DND-41 (cell line): ENCODE data around the gene ASIC5.

Experiments
- ATAC-seq: fragments of 200-7000 bp; cut with Tn5 transposase; 3 replicates; pipeline ENCODE4 v1.9.1; 2021; ENCODE audit warnings: low read depth; ENCODE audit not compliant: insufficient read depth
- DNase-seq: peaks from one replicate; pipeline ENCODE4 v3.0.0-alpha.2; 2020
- H2AFZ ChIP-seq: 2 replicates; pipeline ENCODE4 v1.6.0; 2012; ENCODE audit warnings: low read depth, low read length
- H3K27ac ChIP-seq: 2 replicates; pipeline ENCODE4 v1.5.1; 2012; ENCODE audit warnings: low read length, inconsistent platforms
- H3K27me3 ChIP-seq: fragments of 200-600 bp; sonication (generic); 2 replicates; pipeline ENCODE4 v1.6.0; 2012; ENCODE audit warnings: low read length, mild to moderate bottlenecking, inconsistent platforms; ENCODE audit not compliant: insufficient read depth, poor library complexity
- H3K36me3 ChIP-seq: 2 replicates; pipeline ENCODE4 v1.5.1; 2012; ENCODE audit warnings: low read length, inconsistent platforms; ENCODE audit not compliant: insufficient read depth
- H3K4me1 ChIP-seq: 2 replicates; pipeline ENCODE4 v1.5.1; 2012; ENCODE audit warnings: mild to moderate bottlenecking, low read length; ENCODE audit not compliant: insufficient read depth
- H3K4me2 ChIP-seq: 2 replicates; pipeline ENCODE4 v1.6.0; 2012; ENCODE audit warnings: mild to moderate bottlenecking, moderate library complexity, low read length, inconsistent platforms; ENCODE audit not compliant: insufficient read depth
- H3K4me3 ChIP-seq, 2 experiments: fragments of 200-600 bp in 1 of 2; shearing (Covaris generic) in 1 of 2; 2 replicates each; pipeline ENCODE4 v1.5.1; 2012 to 2016; ENCODE audit warnings: inconsistent platforms in 2 of 2, low read length in 2 of 2, mild to moderate bottlenecking in 2 of 2, low read depth in 1 of 2, moderate library complexity in 1 of 2
- H3K79me2 ChIP-seq: 2 replicates; pipeline ENCODE4 v1.6.0; 2012; ENCODE audit warnings: low read length, inconsistent platforms; ENCODE audit not compliant: insufficient read depth
- H3K9ac ChIP-seq: 2 replicates; pipeline ENCODE4 v1.6.0; 2012; ENCODE audit warnings: low read depth, mild to moderate bottlenecking, inconsistent platforms, low read length, moderate library complexity
- H3K9me3 ChIP-seq: 2 replicates; pipeline ENCODE4 v1.5.1; 2012; ENCODE audit warnings: low read length, moderate library complexity, mild to moderate bottlenecking, inconsistent platforms; ENCODE audit not compliant: insufficient read depth, severe bottlenecking
- H4K20me1 ChIP-seq: 2 replicates; pipeline ENCODE4 v1.6.0; 2012; ENCODE audit warnings: low read length; ENCODE audit not compliant: insufficient read depth
- EZH2 ChIP-seq: IDR thresholded peaks from 3 replicates; pipeline ENCODE4 v1.6.1; 2012; ENCODE audit warnings: borderline replicate concordance, low read depth, mild to moderate bottlenecking, moderate library complexity, low read length, inconsistent platforms; ENCODE audit not compliant: severe bottlenecking
- TF ChIP-seq, protein P1 (sequence below): IDR thresholded peaks from 2 replicates; pipeline ENCODE4 v1.5.1; 2012; ENCODE audit warnings: borderline replicate concordance, low read length, moderate library complexity, mild to moderate bottlenecking; ENCODE audit not compliant: poor library complexity, severe bottlenecking; ENCODE audit errors: extremely low read depth

ASIC5 gene

GRCh38 chr4:155805016-155805415, 61.1 kb downstream of the ASIC5 start:
- ATAC-seq (no peak), DNase-seq (no peak)
- H3K27me3 ChIP-seq: no peaks in the 10 kb centered on the region
- TF ChIP-seq EZH2: no peak
- TF ChIP-seq, protein P1, sequence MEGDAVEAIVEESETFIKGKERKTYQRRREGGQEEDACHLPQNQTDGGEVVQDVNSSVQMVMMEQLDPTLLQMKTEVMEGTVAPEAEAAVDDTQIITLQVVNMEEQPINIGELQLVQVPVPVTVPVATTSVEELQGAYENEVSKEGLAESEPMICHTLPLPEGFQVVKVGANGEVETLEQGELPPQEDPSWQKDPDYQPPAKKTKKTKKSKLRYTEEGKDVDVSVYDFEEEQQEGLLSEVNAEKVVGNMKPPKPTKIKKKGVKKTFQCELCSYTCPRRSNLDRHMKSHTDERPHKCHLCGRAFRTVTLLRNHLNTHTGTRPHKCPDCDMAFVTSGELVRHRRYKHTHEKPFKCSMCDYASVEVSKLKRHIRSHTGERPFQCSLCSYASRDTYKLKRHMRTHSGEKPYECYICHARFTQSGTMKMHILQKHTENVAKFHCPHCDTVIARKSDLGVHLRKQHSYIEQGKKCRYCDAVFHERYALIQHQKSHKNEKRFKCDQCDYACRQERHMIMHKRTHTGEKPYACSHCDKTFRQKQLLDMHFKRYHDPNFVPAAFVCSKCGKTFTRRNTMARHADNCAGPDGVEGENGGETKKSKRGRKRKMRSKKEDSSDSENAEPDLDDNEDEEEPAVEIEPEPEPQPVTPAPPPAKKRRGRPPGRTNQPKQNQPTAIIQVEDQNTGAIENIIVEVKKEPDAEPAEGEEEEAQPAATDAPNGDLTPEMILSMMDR: no peak
- H3K9me3 ChIP-seq: no peaks in the 10 kb centered on the region
- H3K4me2 ChIP-seq: no peak overlapping the region
- no peaks in the 10 kb centered on the region for H3K4me1 ChIP-seq
- H3K9ac ChIP-seq: no peak overlapping the region
- H3K27ac ChIP-seq: no peak overlapping the region
- no peak overlapping the region for H2AFZ ChIP-seq
- no peaks in the 10 kb centered on the region for H3K79me2 ChIP-seq
- no peak overlapping the region for H3K4me3 ChIP-seq
- peaks cover 60% of the 10 kb centered on the region for H3K36me3 ChIP-seq
- no peaks in the 10 kb centered on the region for H4K20me1 ChIP-seq

- Histone ChIP-seq H2AFZ (no peak overlapping the region), H3K9me3 (no peaks in the 10 kb centered on the region), H3K27ac (no peak overlapping the region), H3K9ac (no peak overlapping the region), H4K20me1 (no peaks in the 10 kb centered on the region), H3K36me3 (peaks cover 73% of the 10 kb centered on the region), H3K4me1 (no peaks in the 10 kb centered on the region), H3K79me2 (no peaks in the 10 kb centered on the region), H3K27me3 (no peaks in the 10 kb centered on the region), H3K4me2 (no peak overlapping the region), H3K4me3 (no peak overlapping the region)
- DNase-seq (no peak), ATAC-seq (no peak)
- TF ChIP-seq EZH2: no peak
- TF ChIP-seq, protein P1: no peak
Measured at GRCh38 chr4:155802190-155802959, 63.7 kb downstream of the ASIC5 start.

DNA sequence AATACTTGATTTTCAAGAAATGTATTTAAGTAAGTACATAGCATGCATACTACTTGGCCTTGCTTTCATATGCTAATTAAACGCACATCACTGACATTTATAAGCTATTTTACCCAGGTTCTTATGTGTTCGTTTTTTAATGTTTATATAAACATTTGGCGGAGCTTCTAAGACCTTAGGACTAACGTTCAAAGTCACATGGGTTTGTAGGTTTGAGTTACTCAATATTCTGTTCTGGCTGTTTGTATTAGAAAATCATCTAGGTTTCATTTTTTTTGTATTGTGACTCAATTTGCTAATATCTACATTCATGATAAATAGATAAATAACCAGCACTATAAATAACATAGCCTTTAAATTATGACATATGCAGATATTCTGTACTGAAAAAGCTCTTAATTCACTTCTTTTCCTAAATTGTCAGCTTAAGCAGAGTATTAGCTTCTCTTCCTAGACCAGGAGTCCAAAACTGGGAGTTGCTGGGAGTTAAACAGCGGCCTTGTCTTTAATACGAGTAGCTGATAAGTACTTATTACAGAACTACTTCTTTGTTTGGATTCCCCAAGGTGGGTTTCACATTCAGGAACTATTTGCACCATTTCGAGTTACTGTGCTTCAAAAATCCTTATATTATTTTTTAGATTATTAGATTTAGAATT, 65.3 kb downstream of the ASIC5 start:
- ATAC-seq (no peak), DNase-seq (no peak)
- Histone ChIP-seq H3K9me3 (no peaks in the 10 kb centered on the region), H2AFZ (no peak overlapping the region), H4K20me1 (no peaks in the 10 kb centered on the region), H3K9ac (no peak overlapping the region), H3K4me2 (no peak overlapping the region), H3K4me1 (no peaks in the 10 kb centered on the region), H3K79me2 (no peaks in the 10 kb centered on the region), H3K36me3 (peaks cover 73% of the 10 kb centered on the region), H3K27me3 (no peaks in the 10 kb centered on the region), H3K4me3 (no peak overlapping the region), H3K27ac (no peak overlapping the region)
- TF ChIP-seq, protein P1: no peak
- TF ChIP-seq EZH2: no peak

DNA sequence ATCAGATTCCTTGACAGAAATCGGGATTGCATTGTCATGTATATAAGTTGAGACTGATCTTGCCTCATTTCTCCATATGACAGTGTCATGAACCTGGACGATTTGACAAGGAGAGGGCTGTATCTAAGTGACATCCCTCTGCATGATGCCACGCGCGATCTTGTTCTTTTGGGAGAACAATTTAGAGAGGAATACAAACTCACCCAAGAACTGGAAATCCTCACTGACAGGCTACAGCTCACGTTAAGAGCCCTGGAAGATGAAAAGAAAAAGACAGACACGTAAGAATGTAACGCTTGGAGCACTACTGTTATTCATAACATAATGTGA, 66.3 kb downstream of the ASIC5 start:
- peaks cover 71% of the 10 kb centered on the region for H3K36me3 ChIP-seq
- H3K9me3 ChIP-seq: no peaks in the 10 kb centered on the region
- no peaks in the 10 kb centered on the region for H4K20me1 ChIP-seq
- DNase-seq (no peak), ATAC-seq (no peak)
- no peak overlapping the region for H3K9ac ChIP-seq
- no peaks in the 10 kb centered on the region for H3K79me2 ChIP-seq
- no peak overlapping the region for H2AFZ ChIP-seq
- H3K4me1 ChIP-seq: no peaks in the 10 kb centered on the region
- TF ChIP-seq EZH2: no peak
- TF ChIP-seq, protein P1: no peak
- H3K4me3 ChIP-seq: no peak overlapping the region
- H3K4me2 ChIP-seq: no peak overlapping the region
- H3K27ac ChIP-seq: no peak overlapping the region
- no peaks in the 10 kb centered on the region for H3K27me3 ChIP-seq
